ENCODE data around the gene POU6F2. TPM values are rescaled to one million over a fixed set of nuclear protein-coding genes. Genes with fewer than 3 reads are reported as not detected.

POU6F2 gene
- total RNA-seq, 2 donors from 2014 or later: 0.14 to 0.16 TPM

GRCh38 chr7:39434012-39434411 lies 456.3 kb downstream of the POU6F2 start:
- Mint-ChIP-seq H3K4me1 (ENCODE audit: low read depth) (no peaks in the 10 kb centered on the region), H3K27me3 (ENCODE audit: low read depth) (peaks cover 17% of the 10 kb centered on the region), H3K9me3 (peaks cover 0 to 1% of the 10 kb centered on the region in 2 donors), H3K4me3 (no peak overlapping the region), H3K36me3 (ENCODE audit: insufficient read depth in 2 of 2) (no peaks in the 10 kb centered on the region), H3K27ac (no peak overlapping the region)
- ATAC-seq (replicated peaks in 1 of 2) (no peak), DNase-seq (no peak)

DNA sequence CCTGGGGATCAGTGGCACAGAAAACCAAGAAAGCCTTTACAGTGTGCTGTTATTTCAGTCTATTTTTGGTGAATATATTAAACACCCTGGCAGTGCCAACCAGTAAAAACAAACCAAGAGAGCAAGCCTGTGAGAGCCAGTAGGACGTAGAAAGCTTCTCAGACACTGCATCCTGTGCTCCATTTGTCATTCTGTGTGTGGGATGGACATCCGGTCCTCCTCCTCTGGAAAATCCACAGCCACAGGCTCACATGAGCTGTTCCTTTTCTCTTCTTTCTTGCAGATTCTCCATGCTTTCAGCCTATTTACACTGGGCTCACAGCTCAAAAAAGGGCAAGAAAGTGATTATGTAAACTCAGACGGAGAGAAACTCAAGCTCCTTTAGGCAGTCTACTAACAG lies 468.8 kb downstream of the POU6F2 start:
- peaks cover 15% of the 10 kb centered on the region for H3K27me3 Mint-ChIP-seq (ENCODE audit: low read depth)
- H3K4me1 Mint-ChIP-seq (ENCODE audit: low read depth): no peaks in the 10 kb centered on the region
- no peaks in the 10 kb centered on the region for H3K9me3 Mint-ChIP-seq
- no peaks in the 10 kb centered on the region for H3K36me3 Mint-ChIP-seq (ENCODE audit: insufficient read depth in 2 of 2)
- no peak overlapping the region for H3K27ac Mint-ChIP-seq
- DNase-seq (no peak), ATAC-seq (replicated peaks in 1 of 2) (no peak)
- H3K4me3 Mint-ChIP-seq: no peak overlapping the region

DNA sequence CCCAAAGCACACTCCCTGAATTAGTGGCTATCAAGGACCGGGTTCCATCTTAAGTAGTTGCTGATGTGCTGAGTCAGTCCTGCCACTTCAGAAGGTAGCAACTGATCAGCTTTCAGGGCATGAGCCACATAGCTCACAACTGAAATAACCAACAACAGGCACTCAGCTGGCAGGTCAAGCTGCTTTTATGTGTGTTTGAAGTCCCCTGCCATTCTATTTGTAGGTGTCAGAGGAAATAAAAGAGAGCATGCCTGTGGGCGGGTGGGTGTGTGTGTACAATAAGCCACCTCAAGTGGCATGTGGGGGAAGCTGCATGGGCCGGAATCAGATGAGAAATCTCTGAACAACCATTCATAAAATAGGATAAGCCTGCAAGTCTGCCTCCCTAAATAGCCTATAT lies 474.2 kb downstream of the POU6F2 start:
- Mint-ChIP-seq H3K27me3 (ENCODE audit: low read depth) (peaks cover 11% of the 10 kb centered on the region), H3K9me3 (no peaks in the 10 kb centered on the region), H3K4me1 (ENCODE audit: low read depth) (no peaks in the 10 kb centered on the region), H3K4me3 (no peak overlapping the region), H3K27ac (no peak overlapping the region), H3K36me3 (ENCODE audit: insufficient read depth in 2 of 2) (no peaks in the 10 kb centered on the region)
- DNase-seq (no peak), ATAC-seq (replicated peaks in 1 of 2) (no peak)

DNA sequence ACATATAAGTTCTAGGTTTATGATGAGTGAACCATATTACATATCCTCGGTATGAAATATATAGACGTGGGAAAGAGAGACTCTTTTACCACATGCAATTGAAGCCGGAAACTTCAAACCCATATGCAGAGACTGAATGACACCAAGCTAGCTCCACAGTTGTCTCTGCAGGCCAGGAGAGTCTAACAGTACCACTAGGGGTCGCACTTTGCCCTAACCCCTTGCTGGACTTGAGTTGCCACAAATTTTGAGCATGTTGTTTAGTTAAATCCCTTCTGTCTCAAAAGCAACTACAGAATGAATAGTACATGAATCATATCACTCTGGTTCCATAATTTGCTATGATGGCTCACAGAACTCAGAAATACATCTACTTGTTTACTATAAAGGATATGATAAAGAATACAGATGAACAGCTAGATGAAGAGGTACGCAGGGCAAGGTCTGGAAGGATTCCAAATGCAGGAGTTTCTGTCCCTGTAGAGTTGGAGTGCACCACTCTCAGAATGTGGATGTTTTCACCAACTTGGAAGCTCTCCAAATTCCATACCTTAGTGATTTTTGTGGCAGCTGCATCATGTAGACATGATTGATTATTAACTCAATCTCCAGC lies 476.1 kb downstream of the POU6F2 start:
- Mint-ChIP-seq H3K27ac (no peak overlapping the region), H3K36me3 (ENCODE audit: insufficient read depth in 2 of 2) (no peaks in the 10 kb centered on the region), H3K9me3 (no peaks in the 10 kb centered on the region), H3K4me1 (ENCODE audit: low read depth) (no peaks in the 10 kb centered on the region), H3K27me3 (ENCODE audit: low read depth) (peaks cover 11% of the 10 kb centered on the region), H3K4me3 (no peak overlapping the region)
- peak; percentile 57 to 70 for DNase-seq
- peak; percentile 77 to 86 for ATAC-seq (replicated peaks in 1 of 2)

- ATAC-seq (replicated peaks in 1 of 2): no peak
- Mint-ChIP-seq H3K4me3 (no peak overlapping the region), H3K9me3 (no peaks in the 10 kb centered on the region), H3K4me1 (ENCODE audit: low read depth) (no peaks in the 10 kb centered on the region), H3K27me3 (ENCODE audit: low read depth) (peaks cover 5% of the 10 kb centered on the region), H3K27ac (no peak overlapping the region), H3K36me3 (ENCODE audit: insufficient read depth in 2 of 2) (no peaks in the 10 kb centered on the region)
- DNase-seq: no peak
Measured at GRCh38 chr7:39458061-39458745, 480.5 kb downstream of the POU6F2 start.

- DNase-seq (no peak), ATAC-seq (replicated peaks in 1 of 2) (no peak)
- H3K4me3 Mint-ChIP-seq: no peak overlapping the region
- no peak overlapping the region for H3K27ac Mint-ChIP-seq
- peaks cover 5% of the 10 kb centered on the region for H3K27me3 Mint-ChIP-seq (ENCODE audit: low read depth)
- no peaks in the 10 kb centered on the region for H3K36me3 Mint-ChIP-seq (ENCODE audit: insufficient read depth in 2 of 2)
- no peaks in the 10 kb centered on the region for H3K9me3 Mint-ChIP-seq
- peaks cover under 1% of the 10 kb centered on the region for H3K4me1 Mint-ChIP-seq (ENCODE audit: low read depth)
Measured at GRCh38 chr7:39459636-39460035, 481.9 kb downstream of the POU6F2 start.

- Mint-ChIP-seq H3K27me3 (ENCODE audit: low read depth) (peaks cover 14% of the 10 kb centered on the region), H3K9me3 (no peaks in the 10 kb centered on the region), H3K36me3 (ENCODE audit: insufficient read depth in 2 of 2) (no peaks in the 10 kb centered on the region), H3K27ac (no peak overlapping the region), H3K4me3 (no peak overlapping the region), H3K4me1 (ENCODE audit: low read depth) (peaks cover 9% of the 10 kb centered on the region)
- ATAC-seq (replicated peaks in 1 of 2): no peak
- no peak for DNase-seq
Measured at GRCh38 chr7:39460486-39460885, 482.8 kb downstream of the POU6F2 start.

- Mint-ChIP-seq H3K9me3 (no peaks in the 10 kb centered on the region), H3K36me3 (ENCODE audit: insufficient read depth in 2 of 2) (no peaks in the 10 kb centered on the region), H3K4me3 (no peak overlapping the region), H3K27ac (no peak overlapping the region), H3K27me3 (ENCODE audit: low read depth) (peaks cover 22% of the 10 kb centered on the region), H3K4me1 (ENCODE audit: low read depth) (peaks cover 15% of the 10 kb centered on the region)
- no peak for DNase-seq
- ATAC-seq (replicated peaks in 1 of 2): no peak
Measured at GRCh38 chr7:39461263-39461820, 483.6 kb downstream of the POU6F2 start.

DNA sequence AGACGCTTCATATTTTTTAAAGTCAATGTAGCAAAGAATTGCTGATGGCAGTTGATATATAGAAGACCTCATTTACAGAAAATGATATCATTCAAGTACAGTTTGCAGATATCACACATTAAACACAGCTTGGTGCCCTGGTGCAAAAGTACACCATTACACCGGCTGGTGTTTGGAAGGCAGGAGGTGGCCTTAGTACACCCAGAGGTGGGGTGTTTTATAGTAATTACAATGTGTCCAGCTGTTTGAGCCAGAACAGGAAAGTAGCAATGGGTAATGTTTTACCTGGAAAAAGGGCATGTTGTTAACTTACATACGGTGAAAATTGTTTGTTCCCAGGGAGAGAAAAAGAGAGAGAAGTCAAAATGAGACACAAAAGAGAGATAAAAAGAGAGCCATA lies 485.5 kb downstream of the POU6F2 start:
- Mint-ChIP-seq H3K27me3 (ENCODE audit: low read depth) (peaks cover 27% of the 10 kb centered on the region), H3K4me1 (ENCODE audit: low read depth) (peaks cover 15% of the 10 kb centered on the region), H3K36me3 (ENCODE audit: insufficient read depth in 2 of 2) (no peaks in the 10 kb centered on the region)

GRCh38 chr7:39464350-39465054 lies 486.8 kb downstream of the POU6F2 start:
- peak in 1 of 2 donors; percentile 25 for ATAC-seq (replicated peaks in 1 of 2)
- Mint-ChIP-seq H3K36me3 (ENCODE audit: insufficient read depth in 2 of 2) (no peaks in the 10 kb centered on the region), H3K4me1 (ENCODE audit: low read depth) (peaks cover 15% of the 10 kb centered on the region), H3K9me3 (no peaks in the 10 kb centered on the region), H3K27me3 (ENCODE audit: low read depth) (peaks cover 29% of the 10 kb centered on the region), H3K4me3 (no peak overlapping the region), H3K27ac (no peak overlapping the region)
- no peak for DNase-seq

More for the DNA sequence above, 485.5 kb downstream of the POU6F2 start:
- DNase-seq (no peak), ATAC-seq (replicated peaks in 1 of 2) (no peak)
- no peak overlapping the region for H3K27ac Mint-ChIP-seq
- H3K4me3 Mint-ChIP-seq: no peak overlapping the region
- H3K9me3 Mint-ChIP-seq: no peaks in the 10 kb centered on the region

DNA sequence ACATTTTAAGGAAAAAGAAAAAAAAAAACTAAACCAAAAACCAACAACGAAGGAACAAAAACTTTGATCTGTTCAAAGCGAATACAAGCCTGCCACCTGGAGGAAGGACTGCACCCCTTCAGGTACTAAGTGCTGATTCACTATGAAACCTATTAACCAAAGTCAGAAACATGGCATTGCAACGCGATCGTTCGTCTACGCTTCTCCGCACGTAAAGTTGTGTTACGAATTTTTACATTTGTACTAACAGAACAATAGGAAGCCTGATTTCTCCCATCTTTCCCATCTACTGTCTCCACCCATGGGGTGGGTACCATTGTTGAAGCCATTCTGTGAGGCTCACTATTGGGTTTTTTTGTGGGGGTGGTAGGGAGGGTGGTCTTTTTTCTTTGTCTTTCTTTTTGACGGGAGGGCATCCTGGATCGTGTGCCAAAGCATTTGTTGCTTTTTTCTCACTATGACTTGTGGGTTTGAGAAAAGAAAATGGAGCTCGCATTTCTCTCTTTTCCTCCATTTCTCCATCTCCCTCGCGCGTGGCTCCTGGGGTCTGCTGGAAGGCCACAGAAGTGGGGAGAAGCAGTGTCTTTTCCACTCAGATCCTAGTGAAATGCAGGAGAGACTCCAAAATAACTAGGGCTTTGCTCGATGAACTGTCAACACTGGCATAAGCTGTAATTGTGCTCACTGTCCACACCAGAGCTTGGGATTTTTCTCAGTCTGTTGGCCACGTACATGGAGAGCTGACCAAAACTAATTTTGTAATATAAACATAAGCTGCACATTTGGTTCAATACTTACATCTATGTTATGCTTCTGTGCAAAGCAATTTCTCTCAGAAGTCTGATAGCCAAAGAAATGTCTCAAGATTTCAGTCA lies 487.6 kb downstream of the POU6F2 start:
- Mint-ChIP-seq H3K4me1 (ENCODE audit: low read depth) (peaks cover 15% of the 10 kb centered on the region), H3K4me3 (peak overlapping the region in 1 of 2 donors; percentile 12), H3K9me3 (no peaks in the 10 kb centered on the region), H3K36me3 (ENCODE audit: insufficient read depth in 2 of 2) (no peaks in the 10 kb centered on the region), H3K27ac (no peak overlapping the region), H3K27me3 (ENCODE audit: low read depth) (peaks cover 32% of the 10 kb centered on the region)
- ATAC-seq (replicated peaks in 1 of 2): peak; percentile 74 to 92
- peak; percentile 41 to 52 for DNase-seq

DNA sequence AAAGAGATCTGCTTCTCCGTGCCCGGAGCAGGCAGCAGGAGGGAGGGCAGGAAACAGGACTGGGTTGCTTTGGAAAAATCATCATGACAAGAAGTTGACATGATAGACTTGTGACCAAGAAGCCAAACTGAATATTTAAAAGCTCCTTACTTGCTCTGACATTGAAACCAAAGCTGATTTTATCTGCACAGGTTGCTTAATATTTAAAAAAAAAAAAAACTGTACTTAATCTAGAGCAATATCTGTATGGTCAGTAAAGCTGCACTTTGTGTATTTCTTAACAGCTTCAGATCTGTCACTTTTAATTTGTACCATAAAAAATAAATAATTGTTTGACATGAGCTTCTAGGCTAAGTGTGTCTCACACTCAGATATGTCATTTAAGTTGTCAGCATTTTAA lies 490.6 kb downstream of the POU6F2 start:
- H3K4me1 Mint-ChIP-seq (ENCODE audit: low read depth): peaks cover 15% of the 10 kb centered on the region
- H3K27ac Mint-ChIP-seq: no peak overlapping the region
- no peak overlapping the region for H3K4me3 Mint-ChIP-seq
- H3K36me3 Mint-ChIP-seq (ENCODE audit: insufficient read depth in 2 of 2): no peaks in the 10 kb centered on the region
- H3K27me3 Mint-ChIP-seq (ENCODE audit: low read depth): peaks cover 39% of the 10 kb centered on the region
- DNase-seq (no peak), ATAC-seq (replicated peaks in 1 of 2) (no peak)
- H3K9me3 Mint-ChIP-seq: no peaks in the 10 kb centered on the region

Measured in activated T-cell treated with anti-CD3 and anti-CD28 coated beads, Interleukin-2, amount 50 U/mL, for 72 hours (primary cell).